ENCODE measurements around the gene XRCC5.

GRCh38 chr2:216170076-216170763 lies 61.1 kb downstream of the XRCC5 start:
- TF ChIP-seq CTCF (IDR thresholded peaks at IDR 0.05) (no peak), POLR2A (IDR thresholded peaks at IDR 0.05) (no peak)
